K562 (cell line): ENCODE measurements around the gene POLR3G. TPM values are rescaled to one million over a fixed set of nuclear protein-coding genes. Genes with fewer than 3 reads are reported as not detected.
A peak's percentile ranks its signal among the peaks of the same experiment; 100 is the strongest.

ENCODE experiments used
- AFF1 ChIP-seq, 2 experiments: fragments of 450-650 bp; IDR thresholded peaks; 2 replicates each; pipeline ENCODE4 v1.6.1; 2018; ENCODE audit warnings: mild to moderate bottlenecking in 2 of 2, low read depth in 1 of 2; ENCODE audit not compliant: partially characterized antibody in 2 of 2
- ARHGAP35 ChIP-seq: fragments of 450-650 bp; IDR thresholded peaks from 2 replicates; pipeline ENCODE4 v1.6.1; 2018; ENCODE audit not compliant: partially characterized antibody
- CREB3 ChIP-seq: fragments of 450-650 bp; conservative IDR thresholded peaks from 2 replicates; pipeline ENCODE4 v1.6.1; 2016; ENCODE audit warnings: missing genetic modification characterization, low read depth, mild to moderate bottlenecking, missing compliant biosample characterization, moderate library complexity
- ETV1 ChIP-seq: fragments of 450-650 bp; conservative IDR thresholded peaks from 2 replicates; pipeline ENCODE4 v1.6.1; 2016; ENCODE audit warnings: missing genetic modification characterization, control low read depth, low read depth, missing compliant biosample characterization
- MLX ChIP-seq, 2 experiments: fragments of 450-650 bp in 1 of 2; sonication (generic) in 1 of 2; formaldehyde crosslinking; conservative IDR thresholded peaks; 2 replicates each; pipeline versions ENCODE4 v1.4.0 to v1.8.1; 2020 to 2022; ENCODE audit warnings: mild to moderate bottlenecking in 1 of 2, missing genetic modification reagents in 1 of 2
- NR1H2 ChIP-seq: sonication (generic); formaldehyde crosslinking; IDR thresholded peaks from 2 replicates; pipeline ENCODE4 v1.4.0; 2020; ENCODE audit warnings: mild to moderate bottlenecking, missing genetic modification reagents
- PRDM10 ChIP-seq: fragments of 450-650 bp; IDR thresholded peaks from 2 replicates; pipeline ENCODE4 v1.6.1; 2018; ENCODE audit not compliant: partially characterized antibody
- RFX7 ChIP-seq: fragments of 250-450 bp; sonication (Bioruptor Pico); IDR thresholded peaks from 2 replicates; pipeline ENCODE4 v1.5.1; 2021; ENCODE audit warnings: mild to moderate bottlenecking
- SP2 ChIP-seq: IDR thresholded peaks from 2 replicates; pipeline ENCODE4 v1.6.1; 2011; ENCODE audit warnings: mild to moderate bottlenecking, low read depth, low read length, moderate library complexity; ENCODE audit not compliant: poor library complexity, severe bottlenecking; ENCODE audit errors: extremely low read depth
- ZHX1 ChIP-seq: fragments of 150-350 bp; conservative IDR thresholded peaks from 2 replicates; pipeline ENCODE4 v1.6.1; 2014; ENCODE audit warnings: low read length
- ZZZ3 ChIP-seq: fragments of 450-650 bp; IDR thresholded peaks from 2 replicates; pipeline ENCODE4 v1.6.1; 2016; ENCODE audit warnings: antibody characterized with exemption, mild to moderate bottlenecking, moderate library complexity
- polyA plus RNA-seq, 8 experiments: library from polyadenylated mRNA; depleted of rRNA in 4 of 8; stranded (reverse) in 5 of 8; unstranded in 3 of 8; fragments of >200 nt; fragmentation: Nextera tagmentation in 2 of 8; fragmentation: Illumina TruSeq in 1 of 8; extraction: Ambion mirVana in 2 of 8; extraction: Trizol in 1 of 8; gene quantifications; 2 replicates each; pipeline versions ENCODE4 v1.2.1 to v1.2.3, GENCODE V29; 2011 to 2014; ENCODE audit warnings: inconsistent platforms in 1 of 8, missing spikeins in 1 of 8
- total RNA-seq, 7 experiments: library from RNA; depleted of rRNA in 6 of 7; stranded (reverse); fragments of >200 nt in 6 of 7; fragmentation: Illumina TruSeq in 2 of 7; extraction: Trizol in 2 of 7; gene quantifications; 2 replicates each; pipeline versions ENCODE4 v1.2.1 to v1.2.3, GENCODE V29; 2011 to 2021; ENCODE audit warnings: low replicate concordance in 1 of 7

Gene POLR3G
- total and polyA plus RNA-seq, 9 of the 15 experiments (the other 6 are each of a cell fraction or from before 2014, with no cell fraction given), result 39.0 to 111 (median 59.0) TPM

GRCh38 chr5:90473396-90474234, 1.0 kb upstream of the POLR3G start (continued):
- TF ChIP-seq AFF1 (IDR thresholded peaks at IDR 0.05; ENCODE audit: low read depth in 1 of 2, partially characterized antibody in 2 of 2) (no peak), NR1H2 (CRISPR knock-in tag) (peak; percentile 70; the same call in 1 of the 2 replicates), RFX7 (CRISPR knock-in tag) (no peak), ZHX1 (no peak), SP2 (no peak), ETV1 (tag) (no peak), MLX (CRISPR knock-in tag; conservative IDR thresholded peaks at IDR 0.05) (peak in 1 of 2 experiments; percentile 93; a peak in 2 of 4 replicates), ZZZ3 (no peak), PRDM10 (no peak), CREB3 (no peak), ARHGAP35 (no peak)
